ENCODE measurements around the gene TSHZ3. TPM values are rescaled to one million over a fixed set of nuclear protein-coding genes. Genes with fewer than 3 reads are reported as not detected.

The TSHZ3 gene
- total and polyA plus RNA-seq, 9 of the 15 experiments (the other 6 are each of a cell fraction or from before 2014, with no cell fraction given): 0.03 to 0.13 (median 0.05) TPM; not detected in 5

DNA sequence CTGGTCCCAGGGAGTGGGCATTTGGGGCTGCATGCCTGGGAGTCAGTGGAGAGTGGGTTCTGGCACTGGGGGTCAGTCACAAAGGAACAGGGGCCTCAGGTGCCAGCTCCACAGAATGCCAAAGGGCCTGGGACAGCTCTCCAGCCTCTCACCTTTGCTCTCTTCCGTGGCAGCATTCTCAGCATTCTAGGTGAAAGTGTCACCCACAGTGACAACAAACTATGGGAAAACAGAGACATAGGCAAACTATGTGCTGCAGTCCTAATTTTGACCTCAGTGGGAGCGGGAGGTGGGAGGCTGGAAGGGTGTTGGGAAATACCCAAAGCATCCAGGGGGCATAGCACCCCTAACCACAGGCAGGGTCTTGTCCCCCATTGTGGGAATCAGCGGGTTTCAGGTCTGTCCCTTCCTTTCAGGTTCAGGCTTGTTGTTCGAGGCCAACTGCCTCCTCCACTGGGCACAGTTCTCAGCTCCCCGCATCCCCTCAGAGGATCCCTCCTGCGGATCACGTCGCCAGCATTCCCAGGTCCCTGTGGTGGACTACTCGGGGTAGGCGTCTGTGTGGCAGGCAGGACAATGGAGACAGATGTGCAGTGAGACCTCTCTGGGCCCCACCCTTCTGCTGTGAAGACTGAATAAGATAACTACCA, 52.4 kb downstream of the TSHZ3 start (continued):
- no peak for TF ChIP-seq PHF8 (IDR thresholded peaks at IDR 0.05; ENCODE audit: borderline replicate concordance, low read length)

GRCh38 chr19:31294189-31294588, 55.0 kb downstream of the TSHZ3 start:
- BruUV-seq (replicated peaks): no TSS peak
- peaks cover 2 to 23% of the 10 kb centered on the region in 2 experiments; a peak in 2 of 5 replicates for H3K27me3 ChIP-seq (ENCODE audit: control insufficient read depth in 2 of 2, insufficient read depth in 2 of 2, low read length in 2 of 2)
- no peak for FAIRE-seq
- no peak for TF ChIP-seq LEF1 (IDR thresholded peaks at IDR 0.05)
- TF ChIP-seq RBM25 (IDR thresholded peaks at IDR 0.05; ENCODE audit: low read depth, low read length, severe bottlenecking): no peak
- no peak for TF ChIP-seq ZFP1 (CRISPR knock-in tag; IDR thresholded peaks at IDR 0.05)
- TF ChIP-seq ZNF41 (CRISPR knock-in tag; conservative IDR thresholded peaks at IDR 0.05): no peak
- TF ChIP-seq MAFF (IDR thresholded peaks at IDR 0.05; ENCODE audit: low read length): no peak
- TF ChIP-seq, protein P1, sequence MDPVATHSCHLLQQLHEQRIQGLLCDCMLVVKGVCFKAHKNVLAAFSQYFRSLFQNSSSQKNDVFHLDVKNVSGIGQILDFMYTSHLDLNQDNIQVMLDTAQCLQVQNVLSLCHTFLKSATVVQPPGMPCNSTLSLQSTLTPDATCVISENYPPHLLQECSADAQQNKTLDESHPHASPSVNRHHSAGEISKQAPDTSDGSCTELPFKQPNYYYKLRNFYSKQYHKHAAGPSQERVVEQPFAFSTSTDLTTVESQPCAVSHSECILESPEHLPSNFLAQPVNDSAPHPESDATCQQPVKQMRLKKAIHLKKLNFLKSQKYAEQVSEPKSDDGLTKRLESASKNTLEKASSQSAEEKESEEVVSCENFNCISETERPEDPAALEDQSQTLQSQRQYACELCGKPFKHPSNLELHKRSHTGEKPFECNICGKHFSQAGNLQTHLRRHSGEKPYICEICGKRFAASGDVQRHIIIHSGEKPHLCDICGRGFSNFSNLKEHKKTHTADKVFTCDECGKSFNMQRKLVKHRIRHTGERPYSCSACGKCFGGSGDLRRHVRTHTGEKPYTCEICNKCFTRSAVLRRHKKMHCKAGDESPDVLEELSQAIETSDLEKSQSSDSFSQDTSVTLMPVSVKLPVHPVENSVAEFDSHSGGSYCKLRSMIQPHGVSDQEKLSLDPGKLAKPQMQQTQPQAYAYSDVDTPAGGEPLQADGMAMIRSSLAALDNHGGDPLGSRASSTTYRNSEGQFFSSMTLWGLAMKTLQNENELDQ (CRISPR knock-in tag; IDR thresholded peaks at IDR 0.05; ENCODE audit: borderline replicate concordance): no peak
- TF ChIP-seq, protein P2, sequence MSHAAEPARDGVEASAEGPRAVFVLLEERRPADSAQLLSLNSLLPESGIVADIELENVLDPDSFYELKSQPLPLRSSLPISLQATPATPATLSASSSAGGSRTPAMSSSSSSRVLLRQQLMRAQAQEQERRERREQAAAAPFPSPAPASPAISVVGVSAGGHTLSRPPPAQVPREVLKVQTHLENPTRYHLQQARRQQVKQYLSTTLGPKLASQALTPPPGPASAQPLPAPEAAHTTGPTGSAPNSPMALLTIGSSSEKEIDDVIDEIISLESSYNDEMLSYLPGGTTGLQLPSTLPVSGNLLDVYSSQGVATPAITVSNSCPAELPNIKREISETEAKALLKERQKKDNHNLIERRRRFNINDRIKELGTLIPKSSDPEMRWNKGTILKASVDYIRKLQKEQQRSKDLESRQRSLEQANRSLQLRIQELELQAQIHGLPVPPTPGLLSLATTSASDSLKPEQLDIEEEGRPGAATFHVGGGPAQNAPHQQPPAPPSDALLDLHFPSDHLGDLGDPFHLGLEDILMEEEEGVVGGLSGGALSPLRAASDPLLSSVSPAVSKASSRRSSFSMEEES (CRISPR knock-in tag; IDR thresholded peaks at IDR 0.05): no peak

More at GRCh38 chr19:31294189-31294588, 55.0 kb downstream of the TSHZ3 start:
- Histone ChIP-seq H3K9ac (ENCODE audit: insufficient read depth in 1 of 2, low read depth in 2 of 2, low read length in 2 of 2) (no peak overlapping the region), H3K79me2 (ENCODE audit: control insufficient read depth, insufficient read depth, low read length) (no peaks in the 10 kb centered on the region), H3K4me1 (replicated peaks in 1 of 2; ENCODE audit: control insufficient read depth in 2 of 2, insufficient read depth in 2 of 2, low read length in 2 of 2) (no peaks in the 10 kb centered on the region), H3K4me2 (ENCODE audit: insufficient read depth, low read length) (no peak overlapping the region), H2AFZ (ENCODE audit: low read depth, low read length) (no peak overlapping the region), H3K4me3 (no peak overlapping the region), H4K20me1 (replicated peaks; ENCODE audit: control insufficient read depth, insufficient read depth, low read length) (no peaks in the 10 kb centered on the region), H3K9me3 (replicated peaks; ENCODE audit: control insufficient read depth, insufficient read depth, low read depth, low read length) (no peaks in the 10 kb centered on the region), H3K9me1 (ENCODE audit: control insufficient read depth, insufficient read depth, low read length) (no peaks in the 10 kb centered on the region), H3K27ac (ENCODE audit: extremely low read depth, low read depth, low read length) (no peak overlapping the region), H3K36me3 (ENCODE audit: control insufficient read depth, insufficient read depth, low read length) (no peaks in the 10 kb centered on the region)
- CTCF ChIA-PET (ENCODE audit: low intra/inter-chr PET ratio): no interaction called here
- POLR2A ChIA-PET: no interaction called here
- no peak for ATAC-seq
- no peak for DNase-seq (ENCODE audit: extremely low read depth in 1 of 4, low spot score in 3 of 4)
- WGBS (ENCODE audit: insufficient coverage, low coverage, missing lambda C conversion rate): 0% methylated on average over 1 of the region's 2 CpGs
- in situ Hi-C loops (cut with MboI) (no loop called here), intact Hi-C loops (cut with micrococcal nuclease) (no loop called here)

All from K562 (cell line).